T47D (cell line): ENCODE results near the gene PKP3.

Experiments
- DNase-seq, 2 experiments: peaks; one replicate each; pipeline versions ENCODE4 v3.0.0 to v3.0.0-alpha.2; 2011 to 2012; ENCODE audit warnings: low read depth in 1 of 2, low spot score in 1 of 2
- JUND ChIP-seq: IDR thresholded peaks from 2 replicates; pipeline ENCODE4 v1.6.1; 2012; ENCODE audit warnings: low read depth
- in situ Hi-C: cut with HindIII; loops from 2 replicates; pipeline ENCODE4 v1.10.0; 2016; ENCODE audit warnings: low sequenced_read_pairs, low pct_unique_long_range_greater_than_20kb

PKP3 gene

GRCh38 chr11:368414-369335 is 25.3 kb upstream of the PKP3 start:
- TF ChIP-seq JUND: no peak
- in situ Hi-C loops: no loop called here
- peak in 1 of 2 experiments; percentile 63 for DNase-seq

GRCh38 chr11:369336-370018 is 24.5 kb upstream of the PKP3 start, which contains the start of gene B4GALNT4:
Gene B4GALNT4, plus strand, starts transcription at chr11:369499. Its CDS starts 305 bp downstream, at chr11:369804.
- no peak for TF ChIP-seq JUND
- peak; percentile 75 to 93 for DNase-seq
- in situ Hi-C loops: no loop called here

GRCh38 chr11:370070-370941 is 23.7 kb upstream of the PKP3 start:
- DNase-seq: no peak
- in situ Hi-C loops: no loop called here
- TF ChIP-seq JUND: no peak

- DNase-seq: no peak
- in situ Hi-C loops: no loop called here
- TF ChIP-seq JUND: no peak
Observed at GRCh38 chr11:371051-371450, 23.0 kb upstream of the PKP3 start.

- no peak for DNase-seq
- in situ Hi-C loops: no loop called here
- TF ChIP-seq JUND: no peak
Observed at GRCh38 chr11:371716-372590, 22.1 kb upstream of the PKP3 start.

GRCh38 chr11:372809-373715 is 20.9 kb upstream of the PKP3 start:
- in situ Hi-C loops: no loop called here
- no peak for TF ChIP-seq JUND
- no peak for DNase-seq

- DNase-seq: peak in 1 of 2 experiments; percentile 27
Observed at GRCh38 chr11:373716-374551, 20.1 kb upstream of the PKP3 start.

GRCh38 chr11:375065-376025 is 18.7 kb upstream of the PKP3 start:
- DNase-seq: no peak
- no peak for TF ChIP-seq JUND
- in situ Hi-C loops: no loop called here

More at GRCh38 chr11:373716-374551, 20.1 kb upstream of the PKP3 start:
- TF ChIP-seq JUND: no peak
- in situ Hi-C loops: no loop called here
